ENCODE data around the gene LAMA3.

Gene LAMA3

DNA sequence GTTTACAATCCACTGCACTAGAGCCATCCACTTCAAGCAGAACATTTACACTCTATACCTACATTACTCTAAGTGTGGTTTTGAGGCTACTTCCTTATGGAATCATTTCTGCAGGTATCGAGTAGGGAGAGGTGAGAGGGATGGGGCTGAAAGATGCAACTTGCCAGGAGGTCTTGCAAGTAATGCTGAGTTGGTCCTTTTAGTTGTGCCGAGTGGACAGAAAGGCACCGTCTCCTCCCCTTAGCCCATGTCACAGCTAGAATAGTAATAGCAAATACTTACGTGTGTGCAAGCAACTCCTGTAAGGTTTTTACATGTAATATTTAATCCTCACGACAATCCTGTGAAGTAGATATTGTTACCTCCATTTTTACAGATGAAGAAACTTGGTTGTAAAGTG, 166.5 kb downstream of the LAMA3 start:
- no peak for DNase-seq

DNA sequence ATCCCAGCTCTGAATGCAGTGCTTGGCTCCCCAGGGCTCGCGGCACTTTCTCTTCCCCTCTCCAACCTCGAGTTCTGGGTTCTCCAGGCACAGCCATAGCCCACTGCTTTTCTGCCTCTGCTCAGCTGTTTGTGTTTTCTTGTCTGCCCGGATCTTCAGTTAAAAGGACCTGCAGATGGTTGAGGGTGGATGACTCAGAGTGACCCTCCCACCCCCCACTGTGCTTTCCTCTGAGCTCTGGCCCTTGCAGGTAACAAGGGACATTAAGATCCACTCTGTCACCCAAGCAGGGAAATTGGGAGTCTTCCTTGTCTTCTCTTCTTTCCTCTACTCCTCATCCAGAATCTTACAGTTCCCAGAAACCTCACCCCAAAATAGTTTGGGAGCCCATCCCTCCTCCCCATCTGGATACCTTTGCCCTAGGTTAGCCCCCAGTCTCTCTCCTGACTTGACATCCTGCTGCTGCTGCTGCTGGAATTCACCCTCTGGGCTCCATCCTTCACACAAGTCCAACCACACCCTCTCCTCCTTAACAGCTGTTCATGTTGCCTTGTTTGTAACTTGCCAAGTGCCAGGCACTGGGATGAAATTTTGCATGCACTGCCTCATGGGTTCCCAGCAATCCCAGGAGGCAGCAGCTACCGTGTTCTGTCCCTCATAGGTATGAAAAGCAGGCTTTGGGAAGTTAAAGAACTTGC, 167.4 kb downstream of the LAMA3 start:
- no peak for DNase-seq

DNA sequence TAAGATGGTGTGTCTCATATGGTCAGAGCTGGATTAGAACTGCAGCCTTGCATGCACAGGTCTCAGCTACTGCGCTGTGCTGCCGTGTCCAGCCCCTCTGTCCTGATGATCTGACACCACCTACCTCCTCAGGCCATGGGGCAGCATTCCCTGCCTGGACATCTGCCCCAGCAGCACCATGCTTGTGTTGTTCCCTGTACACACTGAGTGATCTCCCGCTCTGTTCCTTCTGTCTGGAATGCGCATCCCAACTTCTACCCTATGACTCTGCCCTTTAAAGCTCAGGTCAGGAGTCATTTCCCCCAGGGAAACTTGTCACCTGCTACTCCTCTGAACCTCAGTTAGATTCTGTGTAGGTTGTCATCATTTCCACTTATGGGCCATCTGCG, 167.9 kb downstream of the LAMA3 start:
- DNase-seq, result no peak

DNA sequence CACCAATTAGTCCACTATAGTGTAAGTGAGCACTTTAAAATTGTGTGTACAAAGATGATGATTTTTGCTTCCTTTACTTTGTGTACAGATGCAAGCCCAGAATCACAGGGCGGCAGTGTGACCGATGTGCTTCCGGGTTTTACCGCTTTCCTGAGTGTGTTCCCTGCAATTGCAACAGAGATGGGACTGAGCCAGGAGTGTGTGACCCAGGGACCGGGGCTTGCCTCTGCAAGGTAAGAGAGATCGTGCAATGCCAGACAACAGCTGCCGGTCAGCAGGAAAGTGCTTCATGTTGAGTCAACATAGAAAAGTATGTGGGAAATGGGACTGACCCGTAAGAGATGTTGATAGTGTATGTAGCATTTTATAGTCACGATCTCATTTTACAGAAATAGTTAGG, 168.5 kb downstream of the LAMA3 start:
- DNase-seq, result no peak

DNA sequence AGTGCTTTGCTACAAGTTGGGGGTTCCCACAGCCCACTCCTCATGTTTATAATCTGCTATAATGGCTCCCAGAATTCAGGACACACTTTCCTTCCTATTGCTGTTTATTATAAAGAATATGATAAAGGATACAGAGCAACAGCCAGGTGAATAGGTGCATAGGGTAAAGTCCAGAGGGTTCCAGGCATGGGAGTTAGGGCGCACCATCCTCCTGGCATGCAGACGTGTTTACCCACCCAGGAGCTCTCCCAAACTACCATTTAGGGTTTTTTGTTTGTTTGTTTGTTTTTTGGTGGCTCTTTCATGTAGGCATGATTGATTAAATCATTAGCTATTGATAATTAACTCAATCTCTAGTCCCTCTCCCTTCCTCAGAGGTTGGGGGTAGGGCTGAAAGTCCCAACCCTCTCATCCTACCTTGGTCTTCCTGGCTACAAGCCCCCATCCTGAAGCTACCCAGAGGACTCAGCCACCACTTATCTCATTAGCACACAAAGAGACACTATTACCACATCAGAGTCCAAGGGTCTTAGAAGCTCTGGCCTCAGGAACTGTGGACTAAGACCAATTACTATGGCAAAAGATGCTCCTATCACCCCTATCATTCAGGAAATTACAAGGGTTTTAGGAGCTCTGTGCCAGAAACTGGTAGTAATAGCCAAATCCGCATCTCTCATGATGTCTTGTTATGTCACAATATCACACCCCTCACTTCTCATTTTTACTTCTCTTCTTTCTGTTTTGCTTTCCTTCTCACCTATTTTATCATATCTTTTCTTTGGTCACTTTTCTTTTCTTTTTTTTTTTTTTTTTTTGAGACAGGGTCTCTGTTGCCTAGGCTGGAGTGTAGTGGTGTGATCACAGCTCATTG, 170.4 kb downstream of the LAMA3 start:
- DNase-seq, result peak; percentile 78

DNA sequence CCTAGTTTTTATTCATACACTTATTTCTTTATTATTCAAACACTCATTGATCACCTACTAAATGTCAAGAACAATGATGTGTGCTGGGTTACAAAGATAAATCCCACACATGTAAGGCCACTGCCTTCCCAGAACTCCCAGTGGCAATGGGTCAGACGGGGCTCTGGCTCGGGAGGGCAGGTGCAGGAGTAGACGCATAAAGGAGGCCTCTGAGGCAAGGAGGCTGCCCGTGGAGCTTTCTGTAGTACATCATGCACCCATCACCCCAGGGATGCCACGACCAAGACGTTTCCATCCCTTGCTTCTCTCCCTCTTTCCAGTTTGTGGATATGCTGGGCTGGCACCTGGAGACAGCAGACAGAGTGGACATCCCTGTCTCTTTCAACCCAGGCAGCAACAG, 172.1 kb downstream of the LAMA3 start:
- DNase-seq, result no peak

DNA sequence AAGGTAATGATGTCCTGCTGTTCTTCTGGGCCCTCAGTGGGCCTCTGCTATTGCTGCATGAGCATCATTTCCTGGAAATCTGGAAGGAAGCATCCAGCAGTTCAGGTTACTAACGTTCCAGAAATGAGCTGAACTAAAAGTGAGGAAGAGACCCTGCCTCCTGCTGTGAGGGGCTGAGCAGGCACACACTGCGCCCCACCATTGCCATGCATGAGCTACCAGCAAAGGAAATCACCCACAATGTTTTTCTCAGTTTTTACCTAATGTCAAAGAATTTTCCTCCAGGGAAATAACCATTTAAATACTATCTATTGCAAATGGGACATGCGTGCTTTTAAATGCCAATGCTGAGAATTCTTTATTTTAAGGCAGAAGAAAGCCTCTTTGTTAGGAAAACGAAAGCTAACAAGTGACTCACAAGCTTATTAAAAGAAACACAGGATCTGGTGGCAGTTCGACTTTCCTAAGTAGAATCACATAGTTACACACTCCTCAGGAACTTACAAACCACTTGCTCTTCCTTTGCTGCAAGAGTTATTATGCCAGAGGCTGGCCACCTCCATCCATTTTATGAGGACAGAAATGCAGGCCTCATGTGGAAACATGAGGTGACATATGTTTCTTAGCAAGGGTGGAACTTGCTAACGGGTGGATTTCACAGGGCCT, 172.7 kb downstream of the LAMA3 start:
- DNase-seq, result peak; percentile 91

DNA sequence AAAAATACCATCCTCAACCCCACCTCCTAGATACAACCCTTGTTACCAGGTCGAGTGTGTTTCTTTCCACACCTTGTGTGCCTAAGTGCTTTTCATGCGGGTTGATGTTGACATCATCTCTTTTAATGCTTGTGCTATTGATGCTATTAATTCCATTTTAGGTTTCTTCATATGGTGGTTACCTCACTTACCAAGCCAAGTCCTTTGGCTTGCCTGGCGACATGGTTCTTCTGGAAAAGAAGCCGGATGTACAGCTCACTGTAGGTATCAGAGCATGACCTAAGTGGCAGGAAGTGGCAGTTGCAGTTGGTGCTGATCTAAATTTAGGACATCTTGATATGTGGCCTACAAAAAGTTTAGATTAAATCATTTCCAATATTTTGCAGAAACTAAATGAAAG, 175.4 kb downstream of the LAMA3 start:
- no peak for DNase-seq

DNA sequence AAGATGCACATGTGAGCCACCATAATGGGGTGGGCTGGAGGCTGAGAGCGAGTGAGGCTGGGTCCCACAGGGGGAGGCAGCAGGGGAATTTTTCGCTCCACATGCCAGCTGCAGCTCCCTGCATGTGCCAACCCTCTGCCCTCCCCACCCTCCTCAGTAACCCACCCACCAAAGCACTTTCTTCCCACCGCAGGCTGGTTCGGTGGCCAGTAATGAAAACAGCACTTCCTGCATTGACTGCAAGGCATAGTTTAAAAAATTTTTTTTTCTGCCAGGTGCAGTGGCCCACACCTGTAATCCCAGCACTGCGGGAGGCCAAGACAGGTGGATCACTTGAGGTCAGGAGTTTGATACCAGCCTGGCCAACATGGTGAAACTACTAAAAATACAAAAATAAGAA, 177.8 kb downstream of the LAMA3 start:
- no peak for DNase-seq

DNA sequence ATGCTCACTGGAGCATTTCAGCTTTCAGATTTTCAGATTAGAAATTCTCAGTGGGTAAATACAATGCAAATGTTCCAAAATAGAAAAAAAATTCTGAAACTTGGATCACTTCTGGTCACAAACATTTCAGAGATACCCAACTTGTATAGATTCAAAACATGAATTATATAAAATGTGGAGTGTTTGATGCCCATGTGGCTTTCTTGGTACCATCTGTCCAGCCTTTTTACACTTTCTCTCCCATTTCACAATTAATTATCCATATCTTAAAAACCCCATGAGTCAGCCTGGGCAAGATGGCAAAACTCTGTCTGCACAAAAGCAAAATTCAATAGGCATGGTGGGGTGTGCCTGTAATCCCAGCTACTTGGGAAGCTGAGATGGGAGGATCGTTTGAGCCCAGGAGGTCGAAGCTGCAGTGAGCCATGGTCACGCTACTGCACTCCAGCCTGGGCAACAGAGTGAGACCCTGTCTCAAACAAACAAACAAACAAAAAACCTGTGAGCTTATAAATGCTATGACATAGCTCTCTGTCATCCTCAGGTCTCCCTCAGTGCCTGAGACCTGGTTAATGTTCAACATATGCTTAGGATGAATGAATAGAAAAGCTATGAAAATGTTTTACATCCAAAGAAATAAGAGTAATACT, 179.0 kb downstream of the LAMA3 start:
- DNase-seq, result no peak

DNA sequence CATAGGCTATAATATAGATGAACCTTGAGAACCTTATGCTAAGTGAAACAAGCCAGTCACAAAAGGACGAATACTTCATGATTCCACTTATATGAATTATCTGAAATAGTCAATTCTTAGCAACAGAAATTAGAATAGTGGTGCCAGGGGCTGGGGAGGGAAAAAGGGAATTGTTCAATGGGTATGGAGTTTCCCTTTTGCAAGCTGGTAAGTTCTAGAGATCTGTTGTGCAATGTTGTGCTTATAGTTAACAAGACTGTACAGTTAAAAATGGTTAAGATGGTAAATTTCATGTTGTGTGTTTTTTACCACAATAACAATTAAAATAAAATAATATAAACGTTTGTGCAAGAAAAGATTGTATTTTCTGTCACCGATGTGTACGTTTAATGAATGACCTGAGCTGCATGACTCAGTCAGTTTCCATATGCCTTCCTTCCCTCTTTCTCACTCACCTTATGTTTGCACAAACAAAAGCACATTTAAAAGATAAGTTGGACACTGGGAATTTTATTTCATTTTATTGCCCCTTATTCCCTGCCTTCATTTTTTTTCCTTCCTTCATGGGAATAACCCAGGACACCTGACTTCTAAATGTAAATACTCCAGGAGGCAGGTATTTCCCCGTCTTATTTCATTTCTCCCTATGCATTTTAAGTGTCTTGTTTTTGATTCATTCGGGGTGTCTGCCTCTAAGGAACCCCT, 181.6 kb downstream of the LAMA3 start:
- DNase-seq, result peak; percentile 53

DNA sequence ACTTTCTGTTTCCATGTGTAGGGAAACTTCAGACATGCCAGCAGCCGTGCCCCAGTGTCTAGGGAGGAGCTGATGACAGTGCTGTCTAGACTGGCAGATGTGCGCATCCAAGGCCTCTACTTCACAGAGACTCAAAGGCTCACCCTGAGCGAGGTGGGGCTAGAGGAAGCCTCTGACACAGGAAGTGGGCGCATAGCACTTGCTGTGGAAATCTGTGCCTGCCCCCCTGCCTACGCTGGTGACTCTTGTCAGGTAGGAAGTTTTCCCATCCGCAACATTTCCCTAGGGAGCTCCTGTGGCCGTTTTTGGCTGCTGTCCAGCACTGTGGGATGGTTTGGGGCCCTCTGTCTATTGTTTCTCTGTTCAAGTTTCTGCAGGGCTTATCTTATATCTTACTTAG, 182.2 kb downstream of the LAMA3 start:
- peak; percentile 32 for DNase-seq

DNA sequence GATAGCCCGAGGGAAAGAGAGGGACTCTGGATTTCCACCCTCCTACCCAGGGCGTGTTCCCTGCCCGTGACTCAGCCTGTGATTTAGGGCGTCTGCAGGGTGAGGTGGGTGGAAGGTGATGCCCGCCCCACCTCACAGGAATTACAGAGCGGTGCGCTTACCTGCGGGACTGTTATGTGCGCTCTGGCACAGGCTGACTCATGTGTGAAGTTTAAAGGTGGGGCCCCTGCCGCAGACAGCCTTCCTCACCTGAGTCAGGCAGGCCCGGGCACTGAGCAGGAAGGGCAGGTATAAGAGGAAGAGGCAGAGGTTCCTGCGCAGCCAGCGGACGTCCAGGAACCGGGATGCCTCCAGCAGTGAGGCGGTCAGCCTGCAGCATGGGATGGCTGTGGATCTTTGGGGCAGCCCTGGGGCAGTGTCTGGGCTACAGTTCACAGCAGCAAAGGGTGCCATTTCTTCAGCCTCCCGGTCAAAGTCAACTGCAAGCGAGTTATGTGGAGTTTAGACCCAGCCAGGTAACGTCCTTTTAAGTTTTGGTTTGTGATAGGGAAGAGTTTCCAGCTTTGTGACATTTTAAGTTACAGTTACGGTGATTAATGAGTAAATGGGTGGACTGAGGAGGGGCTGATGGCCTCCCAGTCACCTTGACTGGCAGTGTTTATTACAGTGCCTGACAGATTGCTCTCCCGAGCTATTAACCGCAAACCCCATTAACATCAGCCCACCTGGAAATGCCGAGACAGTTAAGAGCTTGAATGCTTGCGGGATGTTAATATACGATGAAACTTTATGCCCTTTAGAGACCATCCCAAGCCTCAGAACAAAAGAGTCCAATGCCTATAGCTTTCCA, 183.7 kb downstream of the LAMA3 start:
- no peak for DNase-seq

DNA sequence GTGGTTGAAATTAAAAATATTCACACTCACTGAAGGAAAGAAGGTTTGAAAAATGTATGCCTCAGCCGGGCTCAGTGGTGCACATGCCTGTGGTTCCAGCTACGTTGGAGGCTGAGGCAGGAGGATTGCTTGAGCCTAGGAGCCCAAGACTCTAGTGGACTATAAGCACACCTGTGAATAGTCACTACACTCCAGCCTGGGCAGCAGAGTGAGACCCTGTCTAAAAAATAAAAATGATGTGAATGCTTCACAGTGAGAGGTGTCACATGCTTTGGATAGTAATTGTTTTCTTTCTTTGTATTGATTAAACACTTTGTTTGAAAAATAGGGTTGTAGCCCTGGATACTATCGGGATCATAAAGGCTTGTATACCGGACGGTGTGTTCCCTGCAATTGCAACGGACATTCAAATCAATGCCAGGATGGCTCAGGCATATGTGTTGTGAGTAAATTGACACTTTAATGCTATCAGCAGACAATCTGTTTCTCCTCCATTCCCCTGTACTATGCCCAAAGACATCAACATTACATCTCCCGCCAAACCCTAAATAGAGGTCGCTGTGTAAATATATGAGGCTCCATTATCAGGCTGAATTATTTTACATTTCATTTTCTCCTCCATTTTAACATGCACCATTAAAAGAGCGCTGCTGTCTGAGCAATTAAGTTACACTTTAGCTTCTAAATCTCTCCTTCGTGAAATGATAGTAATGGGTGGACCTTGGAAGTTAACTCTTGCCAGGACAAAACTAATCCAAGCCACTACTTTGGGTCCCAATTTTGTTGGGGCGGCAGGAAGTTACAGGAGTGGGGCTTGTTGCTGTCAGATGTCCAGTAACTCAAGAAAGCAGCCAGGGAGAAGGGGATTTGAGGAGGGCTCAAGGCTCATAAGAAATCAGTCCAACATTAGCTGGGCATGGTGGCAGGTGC, 187.0 kb downstream of the LAMA3 start:
- DNase-seq, result no peak

DNA sequence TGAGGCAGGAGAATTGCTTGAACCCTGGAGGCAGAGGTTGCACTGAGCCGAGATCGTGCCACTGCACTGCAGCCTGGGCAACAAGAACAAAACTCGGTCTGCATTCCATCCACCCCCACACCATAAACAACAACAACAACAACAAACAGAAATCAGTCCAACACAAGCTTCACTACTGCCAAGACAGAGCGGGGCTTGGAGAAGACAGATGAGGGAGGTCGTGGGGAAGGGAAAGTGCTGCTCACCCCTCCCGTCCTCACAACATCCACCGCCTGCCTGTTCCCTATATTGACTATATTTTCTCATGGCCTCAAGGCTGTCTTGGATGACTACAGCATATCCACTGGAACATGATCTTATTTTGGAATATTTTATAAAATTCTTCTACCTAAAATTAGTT, 187.7 kb downstream of the LAMA3 start:
- DNase-seq, result no peak

DNA sequence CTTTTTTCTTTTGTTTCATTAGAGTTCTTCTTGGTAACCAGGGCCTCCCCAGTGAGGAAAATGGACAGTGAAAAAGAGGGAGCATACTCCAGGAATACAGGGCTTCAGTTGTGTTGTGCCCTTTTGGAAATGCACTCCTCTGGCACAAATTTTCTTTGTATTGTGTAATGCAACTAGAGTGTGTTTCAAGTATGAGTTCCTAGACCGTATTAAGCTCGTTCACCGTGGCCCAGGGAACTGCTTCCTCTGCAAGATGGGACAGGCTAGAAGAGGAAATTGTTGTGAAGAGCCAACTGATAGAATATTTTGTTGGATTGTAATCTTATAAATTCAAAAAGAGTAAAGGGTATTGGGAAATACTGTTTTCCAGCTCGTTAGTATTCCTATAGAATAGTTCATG, 188.1 kb downstream of the LAMA3 start:
- DNase-seq, result no peak

DNA sequence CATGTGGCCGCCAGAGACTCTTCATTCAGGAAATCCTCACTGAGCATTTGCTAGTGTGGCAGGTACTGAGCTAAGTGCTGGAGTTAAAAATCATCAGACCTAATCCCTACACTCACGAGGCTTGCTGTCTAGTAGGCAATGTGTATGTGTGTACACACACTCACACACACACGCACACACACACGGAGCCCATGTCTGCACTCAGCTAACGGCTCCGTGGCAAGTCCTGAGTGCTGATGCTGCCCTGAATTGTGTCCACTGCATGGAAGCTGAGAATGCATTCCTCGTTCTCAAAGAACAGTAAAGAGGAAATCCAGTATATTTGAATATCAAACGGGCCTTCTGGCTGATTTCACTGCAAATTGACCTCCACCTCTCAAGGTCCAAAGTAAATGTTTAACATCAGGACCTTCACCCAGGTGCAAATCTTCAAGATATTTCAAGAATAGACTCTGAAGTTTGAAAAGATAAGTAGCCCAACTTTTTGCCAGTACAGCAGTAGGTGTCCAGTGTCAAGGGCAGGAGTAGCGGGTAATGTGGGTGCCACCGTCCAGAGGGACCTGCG, 189.2 kb downstream of the LAMA3 start:
- DNase-seq, result no peak

DNA sequence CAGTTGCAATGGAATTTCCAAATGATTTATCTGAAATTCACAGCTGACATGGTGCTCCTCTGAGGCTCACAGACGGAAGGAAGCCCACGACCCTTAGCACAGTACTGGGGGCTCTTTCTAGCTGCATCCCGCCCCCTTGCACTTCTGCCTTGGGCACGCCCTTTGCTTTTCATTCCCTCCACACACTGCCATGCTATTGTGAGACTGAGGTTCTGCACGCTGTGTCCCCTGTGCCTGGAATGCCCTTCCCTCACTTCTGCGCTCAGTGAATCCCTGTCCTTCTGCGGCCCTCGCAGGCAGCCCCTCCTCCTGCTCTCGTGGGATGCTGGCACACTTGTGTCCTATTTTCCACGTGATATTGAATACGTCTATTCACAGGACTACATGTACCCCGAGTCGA, 189.9 kb downstream of the LAMA3 start:
- no peak for DNase-seq

DNA sequence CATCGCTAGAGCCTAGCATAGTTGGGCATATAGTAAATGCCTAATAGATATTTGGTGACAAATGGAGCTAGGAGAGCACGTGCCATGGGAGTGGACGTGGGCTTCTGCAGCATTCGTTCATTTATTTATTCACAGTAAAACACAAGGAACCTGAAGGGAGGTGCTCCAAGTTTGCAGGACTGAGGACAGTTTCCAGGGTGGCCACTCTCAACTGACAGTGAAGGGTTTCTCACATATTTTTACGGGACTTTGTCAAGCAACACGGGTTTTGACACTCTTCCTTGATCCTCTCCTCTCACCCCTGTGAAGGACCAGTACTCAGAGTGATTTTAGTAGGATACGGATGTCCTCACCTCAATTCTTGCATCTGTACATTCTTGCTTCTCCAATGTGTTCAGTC, 190.3 kb downstream of the LAMA3 start:
- no peak for DNase-seq

DNA sequence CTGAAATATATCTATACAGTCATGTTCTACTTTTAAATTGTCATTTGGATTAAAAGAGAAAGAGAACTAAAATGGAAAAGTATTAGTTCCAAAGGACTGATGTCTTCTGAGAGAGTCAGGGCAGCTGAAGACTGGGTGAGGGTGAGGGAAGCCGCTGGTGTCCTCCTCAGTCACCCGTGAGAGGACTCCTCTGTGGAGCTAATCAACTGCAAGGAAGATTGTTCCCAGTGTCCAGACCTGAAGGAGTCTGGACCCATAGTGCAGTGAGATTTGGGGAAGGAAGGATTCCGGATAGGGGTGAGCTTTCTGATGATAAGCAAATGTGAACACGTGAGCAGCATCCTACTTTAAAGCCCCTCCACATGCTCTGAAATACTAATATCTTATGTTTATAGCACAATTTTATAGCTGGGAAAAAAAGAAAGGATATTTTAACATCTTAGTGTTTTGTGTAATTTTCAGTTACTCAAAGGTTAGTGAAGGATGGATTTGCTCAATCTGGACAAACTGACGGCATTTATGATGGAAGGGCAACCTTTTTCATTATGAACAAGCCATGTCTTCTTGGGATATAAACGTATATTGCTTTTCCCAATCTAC, 190.8 kb downstream of the LAMA3 start:
- DNase-seq, result no peak

All from suppressor macrophage treated with lipopolysaccharide for 4 hours (primary cell).